GM20000 (cell line): Measurements from ENCODE around the gene LRRC10B.
A peak's percentile ranks its signal among the peaks of the same experiment; 100 is the strongest.

Experiments used
- DNase-seq: peaks from one replicate; pipeline ENCODE4 v3.0.0; 2012; ENCODE audit warnings: low spot score
- TF ChIP-seq, protein P1 (sequence below): IDR thresholded peaks from 2 replicates; pipeline ENCODE4 v1.5.1; 2012; ENCODE audit warnings: mild to moderate bottlenecking, control low read depth; ENCODE audit errors: extremely low read depth, missing control alignments

LRRC10B gene

DNA sequence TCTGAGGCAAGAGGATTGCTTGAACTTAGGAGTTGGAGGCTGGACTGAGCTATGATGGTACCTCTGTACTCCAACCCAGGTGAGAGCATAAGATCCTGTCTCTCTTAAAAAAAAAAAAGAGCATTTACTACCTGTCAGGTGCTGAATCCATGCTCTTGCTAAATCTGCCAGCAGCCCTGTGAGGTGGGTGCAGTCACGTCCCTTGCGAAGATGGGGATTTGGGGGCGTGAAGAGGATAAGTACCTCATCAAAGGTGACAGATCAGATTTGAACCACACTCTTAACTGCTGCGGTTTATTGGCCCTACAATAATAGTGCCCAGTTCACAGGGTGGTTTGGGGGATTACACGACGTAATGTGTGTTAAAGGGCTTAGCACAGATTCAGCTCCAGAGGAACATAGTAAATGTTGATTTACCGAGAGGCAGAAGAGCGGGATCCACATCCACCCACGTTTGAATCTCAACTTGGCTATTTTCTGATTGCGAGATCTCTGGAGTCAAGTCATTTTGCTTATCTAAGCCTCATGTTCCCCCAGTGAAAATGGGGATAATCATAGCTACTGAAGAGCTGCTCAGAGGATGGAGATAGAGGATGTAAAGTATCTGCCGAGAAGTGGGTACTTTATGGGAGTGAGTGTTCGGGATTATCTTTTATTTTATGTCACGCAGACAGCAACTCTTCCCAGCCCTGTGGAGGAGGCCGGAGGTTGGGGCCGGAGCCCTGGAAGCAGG lies 28.1 kb upstream of the LRRC10B start:
- no peak for DNase-seq
- TF ChIP-seq, protein P1, sequence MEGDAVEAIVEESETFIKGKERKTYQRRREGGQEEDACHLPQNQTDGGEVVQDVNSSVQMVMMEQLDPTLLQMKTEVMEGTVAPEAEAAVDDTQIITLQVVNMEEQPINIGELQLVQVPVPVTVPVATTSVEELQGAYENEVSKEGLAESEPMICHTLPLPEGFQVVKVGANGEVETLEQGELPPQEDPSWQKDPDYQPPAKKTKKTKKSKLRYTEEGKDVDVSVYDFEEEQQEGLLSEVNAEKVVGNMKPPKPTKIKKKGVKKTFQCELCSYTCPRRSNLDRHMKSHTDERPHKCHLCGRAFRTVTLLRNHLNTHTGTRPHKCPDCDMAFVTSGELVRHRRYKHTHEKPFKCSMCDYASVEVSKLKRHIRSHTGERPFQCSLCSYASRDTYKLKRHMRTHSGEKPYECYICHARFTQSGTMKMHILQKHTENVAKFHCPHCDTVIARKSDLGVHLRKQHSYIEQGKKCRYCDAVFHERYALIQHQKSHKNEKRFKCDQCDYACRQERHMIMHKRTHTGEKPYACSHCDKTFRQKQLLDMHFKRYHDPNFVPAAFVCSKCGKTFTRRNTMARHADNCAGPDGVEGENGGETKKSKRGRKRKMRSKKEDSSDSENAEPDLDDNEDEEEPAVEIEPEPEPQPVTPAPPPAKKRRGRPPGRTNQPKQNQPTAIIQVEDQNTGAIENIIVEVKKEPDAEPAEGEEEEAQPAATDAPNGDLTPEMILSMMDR = no peak

DNA sequence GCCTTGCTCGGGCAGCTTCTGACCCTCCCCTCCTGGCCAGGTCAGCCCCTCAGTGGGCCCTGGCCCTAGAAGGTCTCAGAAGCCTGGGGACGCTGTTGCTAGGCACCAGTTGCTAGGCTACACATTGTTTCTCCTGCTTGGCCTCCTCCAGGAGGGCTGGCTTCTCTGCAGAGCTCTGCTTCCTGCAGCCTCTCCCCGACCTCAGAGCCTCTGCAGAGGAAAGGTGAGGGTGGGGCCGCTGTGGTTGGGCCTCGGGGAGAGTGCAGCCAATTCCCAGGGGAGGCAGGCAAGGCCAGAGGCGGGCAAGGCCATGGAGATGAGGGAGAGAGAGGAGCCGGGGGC lies 27.6 kb upstream of the LRRC10B start:
- DNase-seq = no peak

DNA sequence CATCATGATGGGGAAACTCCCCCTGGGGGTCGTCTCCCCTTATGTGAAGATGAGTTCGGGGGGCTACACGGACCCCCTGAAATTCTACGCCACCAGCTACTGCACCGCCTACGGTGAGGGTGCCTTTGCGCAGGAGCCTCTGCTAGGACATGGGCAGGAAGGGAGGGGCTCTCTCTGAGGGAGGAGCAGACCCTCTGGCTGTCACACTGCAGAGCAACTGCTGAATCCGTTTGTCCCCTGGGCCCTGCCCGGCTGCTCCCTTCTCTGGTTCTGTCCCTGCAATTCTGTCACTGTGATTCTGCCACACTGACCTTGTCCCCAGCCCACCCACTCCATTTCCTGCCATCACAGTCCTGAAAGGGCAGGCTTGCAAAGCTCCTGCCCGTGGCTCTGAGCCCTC lies 26.7 kb upstream of the LRRC10B start:
- TF ChIP-seq, protein P1 = no peak
- DNase-seq = no peak

More for the DNA sequence above, 27.6 kb upstream of the LRRC10B start:
- TF ChIP-seq, protein P1 = no peak

DNA sequence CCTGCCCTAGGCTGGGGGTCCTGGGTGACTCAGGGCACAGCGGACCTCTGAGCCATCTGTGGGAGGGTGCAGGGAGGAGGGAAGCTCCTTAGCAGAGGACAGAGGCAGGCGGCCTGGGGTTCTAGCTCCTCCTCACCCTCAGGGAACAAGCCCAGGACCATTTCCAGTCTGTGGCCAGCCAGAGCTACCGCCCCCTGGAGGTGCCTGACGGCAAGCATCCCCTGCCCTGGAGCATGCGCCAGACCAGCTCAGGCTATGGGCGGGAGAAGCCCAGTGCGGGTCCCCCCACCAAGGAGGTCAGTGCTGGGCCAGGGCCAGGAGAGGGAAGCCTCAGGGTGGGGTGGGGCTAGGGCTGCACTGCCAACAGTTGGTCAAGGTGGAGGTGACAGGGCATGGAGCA lies 26.0 kb upstream of the LRRC10B start:
- peak; percentile 60 for DNase-seq

DNA sequence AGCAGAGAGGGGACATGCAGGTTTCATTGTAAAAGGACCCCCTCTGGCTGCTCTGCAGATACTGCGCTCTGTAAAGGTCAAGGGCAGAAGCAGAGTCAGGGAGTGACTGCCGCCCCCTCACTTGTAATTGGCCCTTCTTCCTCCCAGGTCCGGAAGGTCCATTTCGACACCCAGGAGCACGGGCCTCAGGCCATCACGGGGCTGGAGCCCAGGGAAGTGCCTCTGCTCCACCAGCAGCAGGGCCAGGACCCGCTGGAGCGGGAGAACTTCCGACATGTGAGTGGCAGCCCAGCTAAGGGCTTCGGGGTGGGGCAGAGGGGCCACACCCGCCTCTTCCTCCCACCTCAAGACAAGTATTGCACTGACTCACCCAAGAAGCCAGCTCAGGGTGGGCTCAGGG lies 24.0 kb upstream of the LRRC10B start:
- TF ChIP-seq, protein P1 = no peak
- DNase-seq = no peak

More for the DNA sequence above, 26.0 kb upstream of the LRRC10B start:
- TF ChIP-seq, protein P1 = peak; percentile 66

DNA sequence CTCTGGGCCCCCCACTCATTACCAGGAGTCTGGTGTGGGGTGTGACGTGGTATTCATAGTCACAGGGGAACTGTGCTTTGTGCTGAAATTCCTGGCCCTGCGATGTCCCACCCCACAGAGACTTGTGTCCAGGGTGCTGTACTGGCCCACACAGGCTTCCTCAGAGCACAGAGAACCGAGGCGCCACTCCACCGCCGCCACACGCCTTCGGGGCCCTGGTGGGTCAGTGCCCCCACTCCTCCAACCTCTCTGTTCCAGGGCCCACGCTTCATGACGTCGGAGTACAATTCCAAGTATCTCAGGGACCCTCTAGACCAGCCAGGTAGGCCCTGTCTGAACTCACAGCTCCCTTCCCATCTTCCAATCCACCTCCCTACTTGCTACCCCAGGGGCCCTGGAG lies 23.5 kb upstream of the LRRC10B start:
- TF ChIP-seq, protein P1 = no peak
- DNase-seq = no peak

DNA sequence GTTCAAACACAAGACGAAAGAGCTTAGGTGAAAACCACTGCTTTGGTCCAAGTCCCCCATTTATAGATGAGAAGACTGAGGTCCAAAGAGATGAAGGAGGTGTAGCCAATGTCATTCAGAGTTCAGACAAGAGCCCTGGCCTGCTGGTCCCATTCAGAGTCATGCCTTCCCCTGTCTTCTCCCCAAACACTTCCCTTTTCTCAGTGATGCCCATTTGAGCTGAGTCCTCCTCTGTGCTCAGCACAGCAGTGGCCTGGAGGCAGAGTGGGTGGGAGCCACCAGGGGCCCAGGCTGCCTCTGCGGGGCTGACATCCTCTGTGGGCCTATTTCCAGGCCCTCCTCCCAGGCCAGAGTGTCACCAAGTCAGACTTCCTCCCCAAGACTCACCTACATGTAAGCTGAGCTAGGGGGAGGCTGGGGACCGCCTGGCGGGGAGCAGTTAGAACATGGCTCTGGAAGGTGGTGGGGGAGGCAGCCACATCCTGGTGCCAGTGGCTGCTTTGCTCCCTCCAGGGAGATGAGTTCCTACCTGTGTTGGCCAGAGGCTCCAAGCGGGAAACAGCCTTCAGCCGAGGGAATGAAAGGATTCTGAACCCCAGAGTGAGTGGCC lies 22.4 kb upstream of the LRRC10B start:
- TF ChIP-seq, protein P1 = no peak
- DNase-seq = no peak
